T-helper 1 cell treated with Interleukin-12 subunit alpha and Interleukin-12 subunit beta and Interleukin-4 antibody, amounts not matched to agents 30 ng/mL and 1 ng/mL, for 36 hours (primary cell): ENCODE measurements around the gene SLC11A1. TPM values are rescaled to one million over a fixed set of nuclear protein-coding genes. Genes with fewer than 3 reads are reported as not detected.

Experiments used
- intact Hi-C: fragments of 100-400 bp; cut with micrococcal nuclease; formaldehyde crosslinking; loops from one replicate; pipeline ENCODE4 v1.15.1; 2024
- total RNA-seq: library from RNA; stranded (reverse); gene quantifications from 2 replicates; pipeline ENCODE4 v1.2.3, GENCODE V29; 2022

The SLC11A1 gene
- total RNA-seq, 1 donor from 2014 or later = 0.32 TPM

DNA sequence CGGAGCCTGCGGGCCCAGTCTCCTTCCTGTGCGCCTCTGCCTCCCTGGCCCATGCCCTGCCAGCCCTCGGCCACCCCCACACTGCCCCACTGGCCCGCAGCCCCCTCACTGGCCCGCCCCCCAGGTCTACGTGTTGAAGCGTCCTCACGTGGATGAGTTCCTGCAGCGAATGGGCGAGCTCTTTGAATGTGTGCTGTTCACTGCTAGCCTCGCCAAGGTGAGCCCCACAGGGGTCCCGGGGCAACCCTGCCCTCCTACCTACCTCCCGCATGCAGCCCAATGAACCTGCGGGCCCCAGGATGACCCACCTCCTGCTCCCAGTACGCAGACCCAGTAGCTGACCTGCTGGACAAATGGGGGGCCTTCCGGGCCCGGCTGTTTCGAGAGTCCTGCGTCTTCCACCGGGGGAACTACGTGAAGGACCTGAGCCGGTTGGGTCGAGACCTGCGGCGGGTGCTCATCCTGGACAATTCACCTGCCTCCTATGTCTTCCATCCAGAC, 20.9 kb downstream of the SLC11A1 start:
- intact Hi-C loops = no loop called here

GRCh38 chr2:218403810-218404209, 21.7 kb downstream of the SLC11A1 start:
- intact Hi-C loops = no loop called here

DNA sequence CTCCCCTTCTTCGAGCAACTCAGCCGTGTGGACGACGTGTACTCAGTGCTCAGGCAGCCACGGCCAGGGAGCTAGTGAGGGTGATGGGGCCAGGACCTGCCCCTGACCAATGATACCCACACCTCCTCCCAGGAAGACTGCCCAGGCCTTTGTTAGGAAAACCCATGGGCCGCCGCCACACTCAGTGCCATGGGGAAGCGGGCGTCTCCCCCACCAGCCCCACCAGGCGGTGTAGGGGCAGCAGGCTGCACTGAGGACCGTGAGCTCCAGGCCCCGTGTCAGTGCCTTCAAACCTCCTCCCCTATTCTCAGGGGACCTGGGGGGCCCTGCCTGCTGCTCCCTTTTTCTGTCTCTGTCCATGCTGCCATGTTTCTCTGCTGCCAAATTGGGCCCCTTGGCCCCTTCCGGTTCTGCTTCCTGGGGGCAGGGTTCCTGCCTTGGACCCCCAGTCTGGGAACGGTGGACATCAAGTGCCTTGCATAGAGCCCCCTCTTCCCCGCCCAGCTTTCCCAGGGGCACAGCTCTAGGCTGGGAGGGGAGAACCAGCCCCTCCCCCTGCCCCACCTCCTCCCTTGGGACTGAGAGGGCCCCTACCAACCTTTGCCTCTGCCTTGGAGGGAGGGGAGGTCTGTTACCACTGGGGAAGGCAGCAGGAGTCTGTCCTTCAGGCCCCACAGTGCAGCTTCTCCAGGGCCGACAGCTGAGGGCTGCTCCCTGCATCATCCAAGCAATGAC, 22.4 kb downstream of the SLC11A1 start:
- intact Hi-C loops = loop anchor here (5.0 kb wide), 1 partner anchor 328 kb away; no protein-coding TSS in a partner anchor

DNA sequence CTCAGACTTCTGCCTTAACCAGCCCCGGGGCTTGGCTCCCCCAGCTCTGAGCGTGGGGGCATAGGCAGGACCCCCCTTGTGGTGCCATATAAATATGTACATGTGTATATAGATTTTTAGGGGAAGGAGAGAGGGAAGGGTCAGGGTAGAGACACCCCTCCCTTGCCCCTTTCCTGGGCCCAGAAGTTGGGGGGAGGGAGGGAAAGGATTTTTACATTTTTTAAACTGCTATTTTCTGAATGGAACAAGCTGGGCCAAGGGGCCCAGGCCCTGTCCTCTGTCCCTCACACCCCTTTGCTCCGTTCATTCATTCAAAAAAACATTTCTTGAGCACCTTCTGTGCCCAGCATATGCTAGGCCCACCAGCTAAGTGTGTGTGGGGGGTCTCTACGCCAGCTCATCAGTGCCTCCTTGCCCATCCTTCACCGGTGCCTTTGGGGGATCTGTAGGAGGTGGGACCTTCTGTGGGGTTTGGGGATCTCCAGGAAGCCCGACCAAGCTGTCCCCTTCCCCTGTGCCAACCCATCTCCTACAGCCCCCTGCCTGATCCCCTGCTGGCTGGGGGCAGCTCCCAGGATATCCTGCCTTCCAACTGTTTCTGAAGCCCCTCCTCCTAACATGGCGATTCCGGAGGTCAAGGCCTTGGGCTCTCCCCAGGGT, 23.1 kb downstream of the SLC11A1 start:
- intact Hi-C loops = loop anchor here (5.0 kb wide), 1 partner anchor 327 kb away; no protein-coding TSS in a partner anchor

- intact Hi-C loops = loop anchor here (1.0 to 5.0 kb wide), 14 partner anchors 9 to 1147 kb away; partner anchors contain the start of genes AAMP, BCS1L, CNOT9 and GMPPA
Measured at GRCh38 chr2:218405746-218406208, 23.7 kb downstream of the SLC11A1 start.

- intact Hi-C loops = loop anchor here (1.0 to 5.0 kb wide), 14 partner anchors 10 to 1146 kb away; partner anchors contain the start of genes AAMP, BCS1L, CNOT9 and GMPPA
Measured at GRCh38 chr2:218406209-218406948, 24.3 kb downstream of the SLC11A1 start.

DNA sequence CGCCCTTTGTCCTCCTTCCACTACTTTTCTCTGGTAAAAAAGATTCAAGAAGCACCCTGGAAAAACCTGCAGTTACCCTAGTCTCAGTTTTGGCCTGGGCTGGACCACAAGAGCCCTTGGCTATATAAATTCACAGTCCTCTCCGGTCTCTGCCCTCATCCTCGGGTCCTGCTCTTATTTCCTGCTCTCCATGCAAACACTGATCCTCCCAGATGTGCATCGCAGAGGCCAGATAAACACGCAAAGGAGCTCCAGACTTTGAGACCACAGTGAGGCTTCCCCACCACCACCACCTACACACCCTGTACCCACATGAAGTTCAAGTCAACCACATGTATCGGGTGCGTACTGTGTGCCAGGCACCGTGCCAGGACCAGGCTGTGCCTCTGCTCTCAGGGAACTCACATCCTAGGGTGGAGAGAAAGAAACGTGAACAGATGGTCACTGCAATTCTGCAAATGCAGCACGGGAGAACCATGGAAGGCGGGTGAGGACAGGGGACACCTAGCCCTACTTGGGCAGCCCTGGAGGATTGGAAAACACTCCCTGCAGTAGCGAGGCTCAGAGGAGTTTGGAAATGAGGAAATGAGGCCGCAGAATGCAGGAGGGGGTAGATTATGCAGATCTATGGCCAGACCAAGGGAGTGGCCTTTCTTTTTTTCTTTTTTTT, 25.0 kb downstream of the SLC11A1 start:
- intact Hi-C loops = loop anchor here (1.0 to 5.0 kb wide), 14 partner anchors 11 to 1145 kb away; partner anchors contain the start of genes AAMP, BCS1L, CNOT9 and GMPPA

DNA sequence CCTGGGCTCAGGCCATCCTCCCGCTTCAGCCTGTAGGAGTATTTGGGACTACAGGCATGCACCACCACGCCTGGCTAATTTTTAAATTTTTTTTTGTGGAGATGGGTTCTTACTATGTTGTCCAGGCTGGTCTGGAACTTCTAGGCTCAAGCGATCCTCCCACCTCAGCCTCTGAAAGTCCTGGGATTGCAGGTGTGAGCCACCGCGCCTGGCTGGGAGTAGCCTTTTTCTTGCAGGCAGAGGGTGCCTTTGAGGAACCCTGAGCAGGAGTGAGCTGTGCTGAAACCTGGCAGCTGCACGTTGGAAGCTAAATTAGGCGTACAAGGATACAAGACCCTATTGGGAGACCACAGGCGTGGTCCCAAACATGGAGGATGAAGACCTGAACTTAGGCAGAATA, 25.6 kb downstream of the SLC11A1 start:
- intact Hi-C loops = loop anchor here (2.0 to 5.0 kb wide), 4 partner anchors 107 to 439 kb away; no protein-coding TSS in a partner anchor

DNA sequence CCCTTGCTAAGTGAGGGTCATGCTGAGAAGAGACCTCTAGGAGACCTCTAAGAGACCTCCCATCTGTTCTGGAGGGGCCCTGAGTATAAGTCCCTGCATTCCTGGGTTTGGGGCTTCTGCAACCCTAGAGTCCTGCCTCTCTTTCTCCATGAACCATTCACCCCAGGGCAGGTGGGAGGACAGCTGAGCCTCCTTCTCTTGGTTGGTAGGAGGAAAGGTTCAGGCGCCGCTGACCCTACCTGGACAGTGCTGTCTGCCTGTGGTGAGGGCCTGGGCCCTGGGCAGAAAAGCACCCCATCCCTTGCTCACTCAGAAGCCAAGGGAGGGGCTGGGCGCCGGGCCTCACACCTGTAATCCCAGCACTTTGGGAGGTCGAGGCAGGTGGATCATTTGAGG, 36.2 kb downstream of the SLC11A1 start:
- intact Hi-C loops = no loop called here

- intact Hi-C loops = no loop called here
Measured at GRCh38 chr2:218418717-218419458, 36.8 kb downstream of the SLC11A1 start, which contains the start of gene VIL1. Gene VIL1, plus strand, starts transcription at chr2:218419123. Its CDS starts 4,656 bp downstream, at chr2:218423779.

- intact Hi-C loops = no loop called here
Measured at GRCh38 chr2:218419630-218420216, 37.6 kb downstream of the SLC11A1 start.

- intact Hi-C loops = no loop called here
Measured at GRCh38 chr2:218421027-218421426, 39.0 kb downstream of the SLC11A1 start.

GRCh38 chr2:218422403-218423086, 40.5 kb downstream of the SLC11A1 start:
- intact Hi-C loops = no loop called here

- intact Hi-C loops = no loop called here
Measured at GRCh38 chr2:218423584-218423983, 41.5 kb downstream of the SLC11A1 start.

- intact Hi-C loops = no loop called here
Measured at GRCh38 chr2:218425531-218425930, 43.5 kb downstream of the SLC11A1 start.

DNA sequence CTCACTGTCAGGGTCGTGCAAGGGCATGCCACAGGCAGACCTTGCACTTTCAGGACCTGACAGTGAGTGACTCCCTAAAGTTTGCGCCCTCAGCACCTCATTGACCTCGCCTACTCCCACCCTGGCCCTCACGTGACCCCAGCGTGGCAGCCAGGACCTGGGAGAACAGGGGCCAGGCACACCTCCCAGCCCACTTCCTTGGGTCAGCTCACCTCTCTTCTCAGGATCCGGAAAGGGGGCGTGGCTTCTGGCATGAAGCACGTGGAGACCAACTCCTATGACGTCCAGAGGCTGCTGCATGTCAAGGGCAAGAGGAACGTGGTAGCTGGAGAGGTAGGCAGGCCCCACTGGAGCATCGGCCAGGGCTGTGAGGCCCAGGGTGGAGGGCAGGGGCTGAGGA, 45.7 kb downstream of the SLC11A1 start:
- intact Hi-C loops = no loop called here

- intact Hi-C loops = no loop called here
Measured at GRCh38 chr2:218428846-218429558, 46.9 kb downstream of the SLC11A1 start.
